ENCODE measurements around the gene CDCA7L.

The CDCA7L gene

GRCh38 chr7:21918216-21918615 lies 27.5 kb downstream of the CDCA7L start:
- TF ChIP-seq CTCF (IDR thresholded peaks at IDR 0.05) = no peak
- no peak for DNase-seq (ENCODE audit: low spot score)
- H3K27ac ChIP-seq = no peak overlapping the region
- no peak overlapping the region for H3K4me3 ChIP-seq

- DNase-seq (ENCODE audit: low spot score) = no peak
- no peak for TF ChIP-seq CTCF (IDR thresholded peaks at IDR 0.05)
- H3K4me3 ChIP-seq = no peak overlapping the region
- no peak overlapping the region for H3K27ac ChIP-seq
Observed at GRCh38 chr7:21916629-21917028, 29.1 kb downstream of the CDCA7L start.

- no peak for DNase-seq (ENCODE audit: low spot score)
- no peak for TF ChIP-seq CTCF (IDR thresholded peaks at IDR 0.05)
- Histone ChIP-seq H3K4me3 (no peak overlapping the region), H3K27ac (no peak overlapping the region)
Observed at GRCh38 chr7:21916176-21916575, 29.5 kb downstream of the CDCA7L start.

GRCh38 chr7:21915140-21915539 lies 30.6 kb downstream of the CDCA7L start:
- no peak for TF ChIP-seq CTCF (IDR thresholded peaks at IDR 0.05)
- no peak for DNase-seq (ENCODE audit: low spot score)
- Histone ChIP-seq H3K4me3 (no peak overlapping the region), H3K27ac (no peak overlapping the region)

- no peak for TF ChIP-seq CTCF (IDR thresholded peaks at IDR 0.05)
- no peak for DNase-seq (ENCODE audit: low spot score)
- Histone ChIP-seq H3K4me3 (no peak overlapping the region), H3K27ac (no peak overlapping the region)
Observed at GRCh38 chr7:21914671-21915070, 31.0 kb downstream of the CDCA7L start.

- no peak for TF ChIP-seq CTCF (IDR thresholded peaks at IDR 0.05)
- H3K4me3 ChIP-seq = no peak overlapping the region
- no peak for DNase-seq (ENCODE audit: low spot score)
Observed at GRCh38 chr7:21912931-21913780, 32.5 kb downstream of the CDCA7L start.

GRCh38 chr7:21912305-21912704 lies 33.4 kb downstream of the CDCA7L start:
- DNase-seq (ENCODE audit: low spot score) = no peak
- no peak for TF ChIP-seq CTCF (IDR thresholded peaks at IDR 0.05)
- Histone ChIP-seq H3K27ac (no peak overlapping the region), H3K4me3 (no peak overlapping the region)

More at GRCh38 chr7:21912931-21913780, 32.5 kb downstream of the CDCA7L start:
- no peak overlapping the region for H3K27ac ChIP-seq
